Right lung (tissue), 10 donors: ENCODE measurements around the gene ZIC1. TPM values are rescaled to one million over a fixed set of nuclear protein-coding genes. Genes with fewer than 3 reads are reported as not detected.

Experiments
- DNase-seq, 2 donors: peaks; one replicate each; pipeline ENCODE4 v3.0.0-alpha.2; 2013
- long read RNA-seq, 8 donors: transcript quantifications; one replicate each; lab custom pipeline, GENCODE V29; 2026
- polyA plus RNA-seq, 5 donors: library from polyadenylated mRNA; unstranded; fragments of 120-200 nt; gene quantifications; one replicate each; pipeline versions ENCODE4 v1.2.1 to v1.2.3, GENCODE V29; 2013; ENCODE audit warnings: inconsistent platforms in 1 of 5, low replicate concordance in 1 of 5; ENCODE audit not compliant: insufficient read length in 5 of 5, insufficient read depth in 1 of 5

The ZIC1 gene
- under 1 TPM in 2 of 5 donors, not detected in 3; 0.28 to 0.87 TPM for polyA plus RNA-seq
- long read RNA-seq, donor 1, partial matches to known transcripts: 0 of 1 reads
- long read RNA-seq, donor 1, other reads (novel, unspliced or antisense): 0 of 1 reads
- long read RNA-seq, donor 2: 0 reads
- long read RNA-seq, donor 3: 0 reads
- long read RNA-seq, donor 4: 0 reads
- long read RNA-seq, donor 5: 0 reads
- long read RNA-seq, donor 6: 0 reads
- long read RNA-seq, donor 7, partial matches to known transcripts: 0 of 1 reads
- long read RNA-seq, donor 7, other reads (novel, unspliced or antisense): 0 of 1 reads
- long read RNA-seq, donor 8: 0 reads

DNA sequence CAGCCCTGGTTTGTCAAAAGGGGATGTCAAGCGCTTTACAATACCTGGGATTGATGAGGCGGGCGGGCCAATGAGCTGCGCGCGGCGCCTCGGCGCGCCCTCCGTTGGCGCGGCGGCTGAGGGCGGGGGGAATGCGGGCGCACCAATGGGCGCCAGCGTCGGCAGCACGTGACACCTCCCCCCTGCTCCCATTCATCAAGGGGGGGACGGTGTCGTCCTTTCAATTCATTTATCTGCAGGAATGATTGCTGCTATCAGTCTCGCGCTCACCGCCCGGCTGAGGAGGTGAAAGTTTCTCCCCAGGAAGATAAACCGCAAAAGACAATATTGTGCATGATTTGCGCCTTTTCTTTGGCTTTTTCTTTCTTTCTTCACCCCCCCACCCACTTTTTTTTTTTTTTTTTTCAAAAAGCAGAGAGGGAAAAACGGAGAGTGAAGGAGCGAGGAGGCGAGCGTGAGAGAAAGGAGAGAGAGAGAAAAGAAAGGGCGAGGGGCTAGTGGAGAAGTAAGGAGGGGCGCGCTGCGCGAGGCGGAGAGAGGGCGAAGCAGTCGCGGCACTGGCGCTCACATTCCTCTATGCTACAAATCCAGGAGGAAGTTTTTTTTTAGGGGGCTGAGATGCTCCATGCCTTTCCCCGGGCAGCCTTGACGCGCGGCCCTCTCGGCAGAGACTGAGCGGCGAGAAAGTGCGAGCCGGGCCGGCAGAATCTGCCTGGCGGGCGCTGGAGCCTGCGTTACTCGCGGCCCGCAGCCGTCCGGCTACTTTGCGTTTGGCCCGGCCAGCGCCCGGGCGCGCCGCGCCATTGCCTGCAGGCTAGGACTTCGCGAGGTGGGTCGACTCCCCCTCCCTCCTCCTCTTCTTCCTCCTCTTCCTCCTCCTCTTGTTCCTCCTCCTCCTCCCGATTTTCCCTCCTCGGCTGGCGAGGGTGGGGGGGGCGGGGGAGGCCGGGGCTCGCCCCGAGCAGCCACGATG is at the start of gene ZIC1:
ZIC1 (plus strand) TSS at position 223 of the 973 bp plus-strand sequence; CDS start at position 971, 748 bp downstream.
- no peak for DNase-seq

DNA sequence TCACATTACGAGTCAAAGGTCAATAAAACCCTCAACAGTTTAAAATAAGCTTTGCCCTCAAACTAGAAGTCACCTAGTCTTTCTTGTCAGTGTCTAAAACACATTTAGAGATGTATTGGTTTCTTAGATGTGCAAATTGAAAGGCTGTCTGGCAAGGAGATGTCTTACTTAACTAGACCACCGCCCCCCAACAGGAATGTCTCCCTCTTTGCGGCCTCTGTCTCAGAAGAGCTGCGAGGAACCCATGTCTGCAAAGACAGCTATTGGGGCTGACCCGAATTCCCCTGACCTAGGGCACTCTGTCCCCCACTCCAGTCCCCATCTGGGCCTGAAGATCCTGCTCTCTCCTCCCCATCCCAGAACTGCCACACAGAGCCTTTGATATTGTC is 49.1 kb upstream of the ZIC1 start:
- no peak for DNase-seq

DNA sequence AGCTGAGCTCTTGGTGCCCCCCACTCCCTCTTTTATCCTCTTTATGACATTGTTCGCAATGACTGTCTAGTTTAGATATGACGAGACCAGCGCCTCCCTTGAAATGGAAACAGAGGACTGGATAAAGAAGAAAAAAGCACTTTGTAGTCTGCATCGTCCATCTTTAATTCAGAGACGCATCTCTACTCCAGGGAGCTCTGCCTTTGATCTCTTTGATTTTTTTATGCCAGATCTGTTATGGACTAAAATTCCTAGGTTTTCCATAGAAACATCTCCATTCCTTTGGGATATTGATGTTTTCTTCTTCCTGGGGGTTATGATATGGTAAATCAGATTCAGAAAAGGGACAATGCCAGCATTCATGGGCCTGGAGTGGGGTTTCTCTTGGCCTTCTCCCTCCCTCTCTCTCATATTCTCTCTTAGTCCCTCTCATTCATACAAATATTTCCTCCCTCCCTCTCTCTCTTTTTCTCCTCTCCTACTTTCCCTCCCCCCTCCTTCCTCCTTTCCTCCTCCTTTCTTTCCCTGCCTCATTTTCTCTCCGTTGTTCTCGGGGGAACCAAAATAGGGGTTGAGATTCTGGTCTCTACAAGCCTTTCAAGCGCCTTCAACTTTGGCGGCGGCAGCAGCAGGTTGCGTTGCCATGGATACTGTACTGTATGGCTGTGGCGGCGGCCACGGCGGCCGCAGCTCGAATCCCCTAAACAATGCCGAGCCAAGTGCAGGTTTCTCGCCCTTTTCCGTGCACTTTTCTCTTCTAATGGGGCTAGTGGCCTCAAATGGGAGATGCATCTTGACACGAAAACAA is 48.3 kb upstream of the ZIC1 start:
- no peak for DNase-seq

DNA sequence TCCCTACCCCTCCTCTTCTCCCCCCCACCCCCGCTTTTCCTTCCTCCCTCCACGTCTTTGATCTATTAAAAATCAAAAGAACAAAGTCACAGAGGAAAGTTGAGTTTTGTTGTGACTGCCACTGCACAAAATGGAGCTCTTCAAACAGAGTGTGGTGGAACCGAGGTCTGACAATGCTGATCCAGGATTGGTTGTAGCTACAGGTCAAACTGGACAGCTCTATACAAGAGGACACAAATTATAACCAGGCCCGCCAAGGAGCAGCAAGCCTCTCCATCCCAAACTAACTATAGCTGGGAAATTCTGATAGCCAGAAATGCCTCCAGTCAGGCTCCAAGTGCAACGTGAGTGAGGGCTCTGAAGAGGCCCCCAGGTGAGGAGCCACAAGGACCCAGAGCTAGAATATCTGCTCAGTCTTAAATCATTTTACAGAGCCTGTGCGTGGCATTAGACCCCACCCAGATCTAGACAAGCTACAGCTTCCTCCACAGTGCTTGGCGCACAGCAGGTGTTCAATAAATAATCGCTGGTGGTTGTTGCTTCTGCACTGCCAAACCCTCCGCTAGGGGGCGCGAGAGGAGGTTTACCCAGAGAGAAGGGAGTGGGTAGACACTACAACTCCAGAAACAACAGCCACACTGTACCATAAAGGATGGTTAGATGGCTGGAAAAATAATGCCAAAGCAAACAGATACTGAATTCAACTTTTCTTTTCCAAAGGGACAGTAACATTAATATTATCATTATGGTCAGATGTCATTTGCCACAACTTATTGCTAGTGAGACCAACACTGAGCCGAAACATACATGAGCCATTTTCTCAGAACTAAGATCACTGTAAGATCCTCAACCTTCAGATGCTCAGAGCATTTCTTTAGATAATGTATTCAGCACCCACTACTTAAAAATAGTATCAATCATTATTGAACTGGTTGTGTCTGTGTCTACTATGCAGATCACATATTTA is 47.4 kb upstream of the ZIC1 start:
- DNase-seq: no peak

DNA sequence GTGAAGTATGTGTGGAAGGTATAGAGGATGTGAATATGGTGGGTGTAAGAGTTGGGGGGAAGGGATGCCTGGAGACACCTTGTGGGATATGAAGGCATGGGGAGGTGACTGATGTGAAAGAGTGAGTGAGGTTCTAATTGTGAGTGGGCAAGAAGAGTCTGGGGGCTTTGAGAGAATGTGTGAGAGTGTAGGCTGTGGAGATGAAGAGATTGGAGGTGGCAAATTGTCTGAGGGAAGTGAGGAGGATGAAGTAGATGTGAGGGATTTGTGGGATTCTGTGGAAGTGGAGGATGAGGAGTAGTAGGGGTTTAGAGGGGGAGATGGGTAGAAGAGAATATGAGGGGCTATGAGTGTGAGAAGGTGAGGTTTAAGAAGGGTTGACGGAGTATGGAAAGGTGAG is 44.4 kb upstream of the ZIC1 start:
- DNase-seq: no peak

DNA sequence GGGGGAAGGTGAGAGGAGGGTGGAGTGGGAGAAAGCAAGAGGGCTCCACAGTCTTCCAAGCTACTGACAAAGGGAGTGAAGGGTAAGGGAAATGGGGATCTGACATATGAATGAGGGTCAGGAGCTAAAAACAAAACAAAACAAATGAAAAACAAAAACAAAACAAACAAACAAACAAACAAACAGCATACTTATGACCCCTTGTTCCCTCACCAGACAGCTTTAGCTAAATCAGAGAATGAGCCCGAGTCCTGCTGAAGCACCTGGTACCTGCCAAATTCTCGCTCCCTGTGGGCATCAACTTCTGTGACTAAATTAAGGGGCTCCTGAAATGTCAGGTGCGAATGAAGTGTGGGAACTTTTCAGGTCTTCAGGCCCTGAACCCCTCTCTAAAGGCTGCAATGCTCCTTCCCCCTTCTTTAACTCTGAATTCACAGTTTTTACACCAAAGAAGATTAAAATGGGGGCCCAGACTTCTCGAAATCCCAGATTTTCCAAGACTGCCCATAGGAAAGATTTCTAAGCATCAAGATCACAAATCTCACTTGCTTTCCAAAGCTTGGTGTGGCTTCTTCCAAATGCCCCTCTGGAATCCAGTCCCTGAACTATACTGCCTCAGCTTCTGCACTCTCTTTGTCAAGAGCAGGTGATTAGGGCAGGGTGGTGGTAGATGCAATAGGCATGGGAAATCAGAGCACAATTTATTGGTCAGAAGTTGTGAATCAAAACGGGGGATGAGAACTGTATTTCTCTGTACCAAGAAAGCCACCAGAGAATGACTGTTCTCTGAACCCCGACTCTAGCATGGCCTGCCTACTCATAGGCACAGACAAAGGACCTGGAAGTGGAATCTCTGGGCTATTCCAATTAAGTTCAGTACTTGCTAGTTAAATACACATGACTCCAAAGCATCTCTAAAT is 43.7 kb upstream of the ZIC1 start:
- DNase-seq: no peak

DNA sequence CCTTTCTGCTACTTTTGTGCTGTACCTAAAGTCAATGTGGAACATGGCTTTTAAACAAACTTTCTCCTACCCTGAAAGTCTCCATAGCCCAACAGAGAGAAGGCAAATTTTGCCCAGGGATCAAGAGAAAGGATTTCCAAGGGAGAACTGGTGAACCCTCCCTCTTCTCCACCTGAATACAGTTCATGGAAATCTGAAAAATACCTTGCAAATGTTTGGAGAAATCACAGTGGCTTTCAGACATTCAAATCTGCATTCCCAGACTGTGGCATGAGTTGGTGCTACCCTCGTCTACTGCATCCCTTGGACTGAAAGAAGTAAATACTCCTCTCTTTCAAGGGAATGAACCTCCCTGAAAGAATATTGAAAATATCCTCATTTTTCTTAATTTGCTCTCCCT is 41.5 kb upstream of the ZIC1 start:
- DNase-seq: no peak

DNA sequence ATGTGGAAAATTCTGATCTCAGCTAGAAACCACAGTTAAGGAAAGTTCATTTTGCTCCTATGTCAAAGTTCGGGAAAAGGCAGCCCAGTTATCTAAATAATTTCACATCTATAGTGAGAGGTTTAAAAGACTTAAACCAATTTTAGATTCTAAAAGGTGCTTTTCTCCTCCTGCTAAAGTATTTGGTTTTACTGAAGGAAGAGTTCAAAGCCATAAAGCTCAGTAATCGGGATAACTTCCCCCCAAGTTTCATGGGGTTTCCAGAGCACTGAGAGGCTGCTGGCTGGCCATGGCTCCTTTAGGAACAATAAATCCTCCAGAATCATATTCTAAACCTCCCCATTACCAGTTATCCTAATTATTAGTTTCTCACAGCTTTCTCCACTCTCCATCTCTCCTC is 41.0 kb upstream of the ZIC1 start:
- no peak for DNase-seq

DNA sequence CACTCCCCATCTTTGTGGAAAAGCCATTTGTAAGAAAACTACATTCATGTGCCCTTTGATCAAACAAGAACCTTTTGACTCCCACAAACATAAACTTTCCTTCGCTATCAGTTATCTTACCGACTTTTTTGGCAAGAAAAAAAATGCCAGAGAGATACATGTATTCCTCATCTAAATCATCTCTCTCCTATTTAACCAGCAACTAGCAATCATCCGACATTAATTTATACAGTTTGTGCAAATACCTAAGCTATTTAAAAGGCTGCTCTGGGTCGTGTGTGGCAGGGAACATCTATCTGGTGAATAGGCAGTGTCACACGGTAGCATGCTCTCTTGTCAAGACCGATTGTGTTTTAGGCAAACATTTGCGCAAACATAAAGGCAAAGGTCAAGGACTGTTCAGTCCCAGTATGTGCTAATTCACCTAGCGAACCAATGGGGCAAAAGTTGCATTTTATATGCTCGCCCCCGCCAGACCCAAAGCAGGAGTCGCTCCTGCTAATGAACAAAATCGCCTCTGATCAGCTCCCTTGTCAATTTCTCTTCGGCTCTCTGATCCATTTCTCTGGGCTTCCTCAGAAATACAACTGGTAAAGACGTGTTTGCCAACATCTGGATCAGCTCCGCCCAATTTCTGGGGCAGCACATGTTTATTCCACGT is 40.5 kb upstream of the ZIC1 start:
- no peak for DNase-seq

DNA sequence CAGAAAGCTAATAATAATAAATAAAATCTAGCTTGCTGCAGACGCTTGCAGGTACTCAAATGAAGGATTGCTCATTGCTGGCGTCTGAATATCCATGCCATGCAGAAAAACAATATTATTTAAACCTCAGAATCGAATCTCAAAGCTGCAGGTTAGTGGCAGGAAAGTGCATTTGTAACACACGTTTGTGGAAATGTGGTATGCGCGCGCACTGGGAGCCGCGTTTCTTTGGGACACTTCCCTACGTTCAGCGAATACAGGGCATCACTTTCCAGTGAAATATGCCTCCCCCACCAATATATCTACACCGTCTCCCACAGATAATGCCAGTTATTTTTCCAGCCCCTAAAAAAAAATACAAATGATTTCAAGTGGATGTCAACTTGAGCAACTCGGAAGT is 39.9 kb upstream of the ZIC1 start:
- DNase-seq: no peak

DNA sequence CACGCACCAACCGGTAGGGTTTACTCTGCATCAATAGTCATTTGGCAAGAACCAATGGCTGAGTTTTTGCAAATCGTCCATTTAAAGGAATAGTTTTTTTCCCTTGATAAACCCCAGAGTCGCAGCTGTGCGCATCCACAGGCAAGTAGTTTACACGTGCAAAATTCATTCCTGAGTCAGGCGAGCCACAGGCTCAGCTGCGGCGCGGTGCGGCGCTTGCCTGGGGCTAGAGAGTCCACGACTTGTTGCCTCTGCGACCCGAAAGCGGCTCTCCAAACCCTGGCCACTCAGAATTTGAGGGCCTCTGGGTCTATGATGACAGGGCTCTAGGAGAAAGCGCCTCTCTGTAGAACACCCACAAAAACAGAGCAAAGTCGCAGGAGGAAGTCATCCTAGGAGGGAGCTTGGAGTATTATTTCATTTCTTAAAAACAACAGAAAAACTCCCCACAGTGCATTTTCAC is 39.5 kb upstream of the ZIC1 start:
- no peak for DNase-seq

DNA sequence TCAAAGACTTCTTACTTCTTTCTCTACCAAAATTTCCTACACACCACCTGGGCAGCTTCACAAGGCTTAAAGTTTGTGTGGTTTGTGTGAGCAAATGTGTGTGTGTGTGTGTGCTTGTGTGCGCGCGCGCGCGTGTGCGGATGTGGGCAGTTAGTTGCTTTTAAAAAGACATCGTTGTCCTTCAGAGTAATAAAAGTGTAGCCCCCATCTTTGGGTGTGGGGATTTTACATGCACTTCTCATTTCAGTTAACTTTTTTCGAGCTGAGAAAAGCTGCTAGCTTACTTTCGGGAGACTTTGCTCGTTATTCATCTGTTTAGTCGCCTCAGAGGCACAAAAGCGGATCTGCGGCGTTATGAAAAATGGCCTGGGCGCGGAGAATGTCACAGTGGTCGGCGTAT is 38.8 kb upstream of the ZIC1 start:
- DNase-seq: no peak

DNA sequence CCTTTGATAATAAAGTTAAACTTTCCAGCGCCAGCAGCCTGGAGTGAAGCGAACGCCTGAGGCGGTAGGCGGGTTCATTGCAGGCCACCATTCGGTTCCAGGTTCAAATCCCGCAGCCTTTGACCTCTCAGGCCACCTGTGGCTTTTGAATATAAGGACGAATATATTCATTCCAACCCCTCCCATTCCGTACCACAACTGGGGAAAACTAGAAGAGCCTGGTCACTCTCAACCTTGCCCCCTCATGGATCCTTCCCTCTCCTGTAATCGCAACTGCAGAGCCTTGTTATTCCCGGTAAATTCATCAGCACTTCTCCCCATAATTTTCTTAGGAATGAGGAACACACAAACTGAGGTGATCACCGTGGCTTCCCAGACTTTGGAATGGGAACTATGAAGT is 38.0 kb upstream of the ZIC1 start:
- no peak for DNase-seq

DNA sequence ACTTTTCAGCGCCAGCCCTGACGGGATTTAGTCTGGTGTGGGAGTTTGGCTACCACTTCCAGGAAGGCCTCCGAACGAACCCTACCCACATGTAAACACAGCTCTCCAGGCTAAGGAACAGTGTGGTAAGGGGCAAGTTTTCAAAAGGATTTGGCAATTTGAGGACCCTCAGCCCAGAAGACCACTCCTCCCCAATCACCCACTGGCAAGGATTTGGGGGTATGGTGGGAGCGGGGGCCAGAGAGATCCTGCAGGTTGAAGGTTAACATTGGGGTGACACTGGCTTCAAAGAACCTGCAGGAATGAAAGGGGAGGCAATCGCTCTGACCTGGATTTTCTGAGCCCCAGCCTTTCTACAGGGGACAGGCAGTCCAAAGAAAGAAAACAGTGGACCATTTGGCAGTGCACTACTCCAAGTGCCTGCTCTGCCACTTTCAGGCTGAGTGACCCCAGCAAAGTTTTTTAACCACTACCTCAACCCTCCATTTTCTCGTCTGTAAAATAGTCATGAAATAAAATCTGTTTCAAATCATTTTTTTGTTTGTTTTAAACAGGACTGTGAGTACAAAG is 37.3 kb upstream of the ZIC1 start:
- DNase-seq: no peak

DNA sequence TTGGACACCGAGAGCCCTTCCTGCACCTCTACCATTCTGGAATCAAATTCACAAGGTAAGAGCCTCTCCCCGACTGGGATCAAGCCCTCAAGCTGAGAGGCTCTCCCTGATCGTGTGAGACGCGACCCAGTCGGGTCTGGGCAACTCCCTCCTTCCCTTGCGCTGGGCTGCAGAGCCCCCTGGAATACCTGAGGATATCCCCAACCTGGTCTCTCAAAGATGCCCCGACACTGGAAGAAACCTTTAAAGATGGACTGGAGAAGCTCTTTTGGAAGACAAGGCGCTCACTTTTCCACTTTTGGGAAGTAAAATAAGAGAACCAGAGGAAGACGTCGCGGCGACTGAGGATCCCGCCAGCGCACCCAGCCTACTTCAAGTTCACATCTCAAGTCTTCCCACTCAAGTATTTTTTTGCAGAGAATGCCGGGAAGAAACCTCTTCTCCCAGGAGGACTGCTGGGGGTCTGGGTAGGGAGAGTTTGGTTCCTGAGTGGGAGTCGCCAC is 36.6 kb upstream of the ZIC1 start:
- DNase-seq: no peak

DNA sequence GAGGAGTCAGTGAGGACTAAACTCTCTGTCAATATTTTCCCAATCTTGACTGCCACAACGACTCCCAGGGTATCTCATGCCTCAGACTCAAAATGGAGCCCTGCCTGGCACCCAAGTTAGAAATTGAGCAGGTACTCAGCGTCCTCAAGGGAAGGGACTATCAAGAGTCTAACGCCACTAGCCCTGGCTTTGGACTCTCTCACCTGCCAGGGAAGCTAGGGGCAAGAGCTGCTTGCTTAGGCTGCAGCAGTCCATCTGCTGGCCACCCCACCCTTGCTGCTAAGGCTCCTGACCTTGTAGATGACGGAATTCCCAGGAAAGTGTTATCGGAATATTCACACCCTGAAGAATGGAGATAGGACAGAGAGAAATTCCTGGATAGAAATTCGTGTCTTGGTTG is 35.9 kb upstream of the ZIC1 start:
- DNase-seq: no peak

DNA sequence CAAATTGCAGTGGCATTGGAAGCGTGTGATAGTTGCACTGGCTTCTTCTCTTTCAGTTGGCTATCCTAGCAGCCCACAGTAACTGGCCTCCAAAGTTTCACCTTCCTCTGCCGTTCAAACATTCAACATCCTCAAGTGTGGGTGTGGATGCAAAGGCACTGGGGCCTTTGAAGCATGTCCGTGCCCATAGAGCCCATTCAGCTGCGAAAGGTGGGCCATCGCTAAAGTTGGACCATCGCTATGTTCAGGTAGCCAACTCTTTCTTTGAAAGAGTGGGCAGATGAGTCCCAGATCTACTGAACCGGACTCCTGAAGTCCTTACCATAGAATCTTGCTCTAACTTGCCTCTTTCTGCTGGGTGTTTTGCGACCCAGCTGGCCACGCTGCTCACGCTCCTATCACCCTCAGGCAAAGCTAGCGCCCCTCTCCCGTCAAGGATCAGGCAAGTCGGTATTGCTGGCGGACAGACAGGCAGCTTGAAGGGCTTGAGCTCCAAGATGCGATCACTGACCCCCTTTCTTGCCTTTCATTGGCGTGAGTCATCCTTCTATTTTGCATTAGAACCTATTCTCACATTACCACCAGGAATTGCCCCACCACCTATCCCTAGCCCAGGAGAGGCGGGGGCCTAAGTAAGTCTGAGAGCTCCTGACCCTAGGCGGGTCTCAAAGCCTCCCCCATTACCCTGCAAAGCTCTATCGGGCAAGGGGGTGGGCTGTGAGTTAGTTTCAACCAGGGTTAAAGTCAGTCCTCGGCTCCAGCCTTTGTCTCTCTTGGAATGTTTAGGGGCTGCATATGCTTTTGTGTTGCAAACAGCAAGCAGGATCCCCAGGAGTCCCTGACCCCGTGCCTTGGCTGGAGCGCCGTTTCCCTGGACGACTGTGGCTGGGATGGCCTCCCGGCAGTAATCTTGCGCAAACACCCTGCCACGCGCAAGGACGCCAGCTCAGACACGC is 31.5 kb upstream of the ZIC1 start:
- DNase-seq: no peak
